Pons (tissue), 1 donor: Measurements from ENCODE around the gene DPY19L1.
"Not testable (repeated sequence)": the region's sequence is repeated elsewhere in the genome, so short reads cannot be mapped to it uniquely, and the experiment has no call there.

ENCODE experiments used
- DNase-seq: peaks from one replicate; pipeline ENCODE4 v3.0.0-alpha.2; 2016; ENCODE audit warnings: low spot score

Gene DPY19L1

GRCh38 chr7:35037211-35037525, at the start of gene DPY19L1:
Gene DPY19L1, minus strand, starts transcription at chr7:35037485. Its CDS starts 91 bp downstream, at chr7:35037394.
- DNase-seq = no peak

- not testable (repeated sequence) for DNase-seq
These were observed 42.2 kb upstream of the DPY19L1 start for GRCh38 chr7:35079517-35079916.

GRCh38 chr7:35074008-35074407, 36.7 kb upstream of the DPY19L1 start:
- not testable (repeated sequence) for DNase-seq

GRCh38 chr7:35072950-35073827, 35.9 kb upstream of the DPY19L1 start:
- DNase-seq = peak; percentile 11

GRCh38 chr7:35069084-35069483, 31.8 kb upstream of the DPY19L1 start:
- not testable (repeated sequence) for DNase-seq

GRCh38 chr7:35065382-35065781, 28.1 kb upstream of the DPY19L1 start:
- DNase-seq = not testable (repeated sequence)

GRCh38 chr7:35058571-35058970, 21.3 kb upstream of the DPY19L1 start:
- DNase-seq = not testable (repeated sequence)

- not testable (repeated sequence) for DNase-seq
These were observed 20.5 kb upstream of the DPY19L1 start for GRCh38 chr7:35057505-35058451.

- DNase-seq = not testable (repeated sequence)
These were observed 18.4 kb upstream of the DPY19L1 start for GRCh38 chr7:35055733-35056132.

- DNase-seq = not testable (repeated sequence)
These were observed 16.3 kb upstream of the DPY19L1 start for GRCh38 chr7:35053488-35054175.

- DNase-seq = not testable (repeated sequence)
These were observed 11.1 kb upstream of the DPY19L1 start for GRCh38 chr7:35048390-35048789.

- DNase-seq = not testable (repeated sequence)
These were observed 10.6 kb upstream of the DPY19L1 start for GRCh38 chr7:35047912-35048305.

- DNase-seq = not testable (repeated sequence)
These were observed 10.1 kb upstream of the DPY19L1 start for GRCh38 chr7:35047263-35047911.

- not testable (repeated sequence) for DNase-seq
These were observed 6.0 kb upstream of the DPY19L1 start for GRCh38 chr7:35043301-35043700.

- no peak for DNase-seq
These were observed 3.6 kb upstream of the DPY19L1 start for GRCh38 chr7:35040906-35041305.

GRCh38 chr7:35039343-35039742, 2.1 kb upstream of the DPY19L1 start:
- DNase-seq = no peak

- DNase-seq = no peak
These were observed 1.1 kb upstream of the DPY19L1 start for GRCh38 chr7:35038354-35038753.

GRCh38 chr7:35037526-35038341, 449 bp upstream of the DPY19L1 start:
- DNase-seq = peak; percentile 94

GRCh38 chr7:35036361-35037171, 719 bp downstream of the DPY19L1 start:
- peak; percentile 46 for DNase-seq

- peak; percentile 71 for DNase-seq
These were observed 1.7 kb downstream of the DPY19L1 start for GRCh38 chr7:35035511-35035961.
